ENCODE measurements around the gene CCDC146.
"Not testable (repeated sequence)": the region's sequence is repeated elsewhere in the genome, so short reads cannot be mapped to it uniquely, and the experiment has no call there.

The CCDC146 gene

GRCh38 chr7:77222819-77223218, 100.4 kb downstream of the CCDC146 start:
- WGBS (ENCODE audit: extremely low coverage, insufficient coverage, low lambda C conversion rate) = no CpG with 5 or more reads among the region's 4 CpGs
- H3K27ac ChIP-seq (ENCODE audit: low read depth, low read length) = no peak overlapping the region
- no peak for DNase-seq

GRCh38 chr7:77223261-77223660, 100.8 kb downstream of the CCDC146 start:
- H3K79me1 ChIP-seq (ENCODE audit: low read length) = no peaks in the 10 kb centered on the region
- H3K27me3 ChIP-seq (ENCODE audit: insufficient read depth, low read length, poor library complexity) = no peaks in the 10 kb centered on the region
- H3K36me3 ChIP-seq (ENCODE audit: control insufficient read depth, insufficient read depth, low read length) = no peaks in the 10 kb centered on the region
- H3K18ac ChIP-seq (ENCODE audit: low read length) = no peak overlapping the region
- no peak overlapping the region for H3K4me3 ChIP-seq (ENCODE audit: low read length)
- WGBS (ENCODE audit: extremely low coverage, insufficient coverage, low lambda C conversion rate) = no CpG with 5 or more reads among the region's 2 CpGs
- H4K8ac ChIP-seq (ENCODE audit: low read depth, low read length) = no peak overlapping the region
- no peak overlapping the region for H2BK15ac ChIP-seq (replicated peaks; ENCODE audit: low read depth)
- no peak overlapping the region for H3K4ac ChIP-seq (ENCODE audit: low read depth, low read length)
- no peak for DNase-seq
- no peaks in the 10 kb centered on the region for H3K79me2 ChIP-seq (ENCODE audit: control insufficient read depth, insufficient read depth, low read length)
- H3K23ac ChIP-seq (ENCODE audit: low read length) = no peak overlapping the region
- no peak overlapping the region for H2BK120ac ChIP-seq (ENCODE audit: low read depth, low read length)
- H3K27ac ChIP-seq (ENCODE audit: low read depth, low read length) = no peak overlapping the region
- H3K4me1 ChIP-seq (ENCODE audit: control insufficient read depth, low read depth, low read length) = no peaks in the 10 kb centered on the region
- H3K4me2 ChIP-seq (ENCODE audit: low read length) = no peak overlapping the region
- no peak overlapping the region for H2AK5ac ChIP-seq (ENCODE audit: low read length)
- no peak overlapping the region for H3K56ac ChIP-seq (ENCODE audit: low read length)
- no peak overlapping the region for H2BK5ac ChIP-seq (ENCODE audit: low read length)
- no peak overlapping the region for H3K9ac ChIP-seq (ENCODE audit: low read length)
- H4K5ac ChIP-seq (ENCODE audit: low read length) = no peak overlapping the region

More at GRCh38 chr7:77222819-77223218, 100.4 kb downstream of the CCDC146 start:
- H3K4me1 ChIP-seq (ENCODE audit: control insufficient read depth, low read depth, low read length) = no peaks in the 10 kb centered on the region
- no peak overlapping the region for H3K4me3 ChIP-seq (ENCODE audit: low read length)
- H2BK15ac ChIP-seq (replicated peaks; ENCODE audit: low read depth) = no peak overlapping the region
- H3K4ac ChIP-seq (ENCODE audit: low read depth, low read length) = no peak overlapping the region
- no peak overlapping the region for H3K23ac ChIP-seq (ENCODE audit: low read length)
- H3K79me1 ChIP-seq (ENCODE audit: low read length) = no peaks in the 10 kb centered on the region
- no peak overlapping the region for H2BK5ac ChIP-seq (ENCODE audit: low read length)
- no peaks in the 10 kb centered on the region for H3K36me3 ChIP-seq (ENCODE audit: control insufficient read depth, insufficient read depth, low read length)
- no peak overlapping the region for H4K5ac ChIP-seq (ENCODE audit: low read length)
- no peak overlapping the region for H3K18ac ChIP-seq (ENCODE audit: low read length)
- no peak overlapping the region for H3K9ac ChIP-seq (ENCODE audit: low read length)
- no peak overlapping the region for H2BK120ac ChIP-seq (ENCODE audit: low read depth, low read length)
- H3K79me2 ChIP-seq (ENCODE audit: control insufficient read depth, insufficient read depth, low read length) = no peaks in the 10 kb centered on the region
- no peak overlapping the region for H3K56ac ChIP-seq (ENCODE audit: low read length)
- no peak overlapping the region for H4K8ac ChIP-seq (ENCODE audit: low read depth, low read length)
- H2AK5ac ChIP-seq (ENCODE audit: low read length) = no peak overlapping the region
- no peaks in the 10 kb centered on the region for H3K27me3 ChIP-seq (ENCODE audit: insufficient read depth, low read length, poor library complexity)
- H3K4me2 ChIP-seq (ENCODE audit: low read length) = no peak overlapping the region

GRCh38 chr7:77226357-77226839, 104.0 kb downstream of the CCDC146 start:
- Histone ChIP-seq H3K27ac (ENCODE audit: low read depth, low read length) (no peak overlapping the region), H3K27me3 (ENCODE audit: insufficient read depth, low read length, poor library complexity) (no peaks in the 10 kb centered on the region), H2BK15ac (replicated peaks; ENCODE audit: low read depth) (no peak overlapping the region), H3K9ac (ENCODE audit: low read length) (no peak overlapping the region), H3K18ac (ENCODE audit: low read length) (no peak overlapping the region), H4K8ac (ENCODE audit: low read depth, low read length) (no peak overlapping the region), H3K23ac (ENCODE audit: low read length) (no peak overlapping the region), H2BK5ac (ENCODE audit: low read length) (no peak overlapping the region), H3K4ac (ENCODE audit: low read depth, low read length) (no peak overlapping the region), H3K79me1 (ENCODE audit: low read length) (no peaks in the 10 kb centered on the region), H3K4me3 (ENCODE audit: low read length) (no peak overlapping the region), H2AK5ac (ENCODE audit: low read length) (no peak overlapping the region), H3K4me1 (ENCODE audit: control insufficient read depth, low read depth, low read length) (no peaks in the 10 kb centered on the region), H3K4me2 (ENCODE audit: low read length) (no peak overlapping the region), H3K79me2 (ENCODE audit: control insufficient read depth, insufficient read depth, low read length) (no peaks in the 10 kb centered on the region), H3K56ac (ENCODE audit: low read length) (no peak overlapping the region), H4K5ac (ENCODE audit: low read length) (no peak overlapping the region), H2BK120ac (ENCODE audit: low read depth, low read length) (no peak overlapping the region), H3K36me3 (ENCODE audit: control insufficient read depth, insufficient read depth, low read length) (no peaks in the 10 kb centered on the region)
- DNase-seq = no peak
- WGBS (ENCODE audit: extremely low coverage, insufficient coverage, low lambda C conversion rate) = no CpG with 5 or more reads among the region's 1 CpG

GRCh38 chr7:77228795-77229194, 106.4 kb downstream of the CCDC146 start:
- H3K27me3 ChIP-seq (ENCODE audit: insufficient read depth, low read length, poor library complexity); H3K79me2 ChIP-seq (ENCODE audit: control insufficient read depth, insufficient read depth, low read length); H2BK15ac ChIP-seq (replicated peaks; ENCODE audit: low read depth); H3K36me3 ChIP-seq (ENCODE audit: control insufficient read depth, insufficient read depth, low read length); H3K4me2 ChIP-seq (ENCODE audit: low read length); H4K5ac ChIP-seq (ENCODE audit: low read length); H3K9ac ChIP-seq (ENCODE audit: low read length); DNase-seq; H3K4me3 ChIP-seq (ENCODE audit: low read length); H3K4me1 ChIP-seq (ENCODE audit: control insufficient read depth, low read depth, low read length); H3K27ac ChIP-seq (ENCODE audit: low read depth, low read length); H2AK5ac ChIP-seq (ENCODE audit: low read length); H3K79me1 ChIP-seq (ENCODE audit: low read length); H3K4ac ChIP-seq (ENCODE audit: low read depth, low read length); H3K56ac ChIP-seq (ENCODE audit: low read length); H3K23ac ChIP-seq (ENCODE audit: low read length); H3K18ac ChIP-seq (ENCODE audit: low read length); H4K8ac ChIP-seq (ENCODE audit: low read depth, low read length); H2BK5ac ChIP-seq (ENCODE audit: low read length); H2BK120ac ChIP-seq (ENCODE audit: low read depth, low read length): not testable (repeated sequence)

- H3K79me1 ChIP-seq (ENCODE audit: low read length) = no peaks in the 10 kb centered on the region
- H2BK15ac ChIP-seq (replicated peaks; ENCODE audit: low read depth) = no peak overlapping the region
- H3K4ac ChIP-seq (ENCODE audit: low read depth, low read length) = no peak overlapping the region
- no peak overlapping the region for H3K4me2 ChIP-seq (ENCODE audit: low read length)
- no peaks in the 10 kb centered on the region for H3K79me2 ChIP-seq (ENCODE audit: control insufficient read depth, insufficient read depth, low read length)
- H3K27me3 ChIP-seq (ENCODE audit: insufficient read depth, low read length, poor library complexity) = no peaks in the 10 kb centered on the region
- H3K4me1 ChIP-seq (ENCODE audit: control insufficient read depth, low read depth, low read length) = no peaks in the 10 kb centered on the region
- no peak overlapping the region for H2BK5ac ChIP-seq (ENCODE audit: low read length)
- no peak overlapping the region for H2AK5ac ChIP-seq (ENCODE audit: low read length)
- H3K56ac ChIP-seq (ENCODE audit: low read length) = no peak overlapping the region
- no peak overlapping the region for H4K8ac ChIP-seq (ENCODE audit: low read depth, low read length)
- H3K23ac ChIP-seq (ENCODE audit: low read length) = no peak overlapping the region
- no peak overlapping the region for H4K5ac ChIP-seq (ENCODE audit: low read length)
- no peak for DNase-seq
- no peak overlapping the region for H3K18ac ChIP-seq (ENCODE audit: low read length)
- no peak overlapping the region for H3K9ac ChIP-seq (ENCODE audit: low read length)
- no CpG with 5 or more reads among the region's 2 CpGs for WGBS (ENCODE audit: extremely low coverage, insufficient coverage, low lambda C conversion rate)
- H2BK120ac ChIP-seq (ENCODE audit: low read depth, low read length) = no peak overlapping the region
- no peaks in the 10 kb centered on the region for H3K36me3 ChIP-seq (ENCODE audit: control insufficient read depth, insufficient read depth, low read length)
- H3K4me3 ChIP-seq (ENCODE audit: low read length) = no peak overlapping the region
- no peak overlapping the region for H3K27ac ChIP-seq (ENCODE audit: low read depth, low read length)
Measured at GRCh38 chr7:77232467-77232866, 110.1 kb downstream of the CCDC146 start.

GRCh38 chr7:77235276-77235675, 112.9 kb downstream of the CCDC146 start:
- H2BK15ac ChIP-seq (replicated peaks; ENCODE audit: low read depth) = no peak overlapping the region
- no peaks in the 10 kb centered on the region for H3K36me3 ChIP-seq (ENCODE audit: control insufficient read depth, insufficient read depth, low read length)
- H3K4ac ChIP-seq (ENCODE audit: low read depth, low read length) = no peak overlapping the region
- H3K9ac ChIP-seq (ENCODE audit: low read length) = no peak overlapping the region
- H3K79me2 ChIP-seq (ENCODE audit: control insufficient read depth, insufficient read depth, low read length) = no peaks in the 10 kb centered on the region
- no peaks in the 10 kb centered on the region for H3K27me3 ChIP-seq (ENCODE audit: insufficient read depth, low read length, poor library complexity)
- no peak overlapping the region for H2BK5ac ChIP-seq (ENCODE audit: low read length)
- DNase-seq = no peak
- no peak overlapping the region for H3K18ac ChIP-seq (ENCODE audit: low read length)
- no peak overlapping the region for H3K4me3 ChIP-seq (ENCODE audit: low read length)
- H3K4me1 ChIP-seq (ENCODE audit: control insufficient read depth, low read depth, low read length) = no peaks in the 10 kb centered on the region
- H4K5ac ChIP-seq (ENCODE audit: low read length) = no peak overlapping the region
- no peak overlapping the region for H3K27ac ChIP-seq (ENCODE audit: low read depth, low read length)
- no peak overlapping the region for H2BK120ac ChIP-seq (ENCODE audit: low read depth, low read length)
- H3K4me2 ChIP-seq (ENCODE audit: low read length) = no peak overlapping the region
- H4K8ac ChIP-seq (ENCODE audit: low read depth, low read length) = no peak overlapping the region
- no peak overlapping the region for H3K56ac ChIP-seq (ENCODE audit: low read length)
- H2AK5ac ChIP-seq (ENCODE audit: low read length) = no peak overlapping the region
- H3K79me1 ChIP-seq (ENCODE audit: low read length) = no peaks in the 10 kb centered on the region
- H3K23ac ChIP-seq (ENCODE audit: low read length) = no peak overlapping the region
- WGBS (ENCODE audit: extremely low coverage, insufficient coverage, low lambda C conversion rate) = 100% methylated on average over 1 of the region's 2 CpGs
